GM12873 (cell line): Measurements from ENCODE around the gene ABCC9.

ENCODE experiments used
- TF ChIP-seq, protein P1 (sequence below): IDR thresholded peaks from 2 replicates; pipeline ENCODE4 v1.5.1; 2012; ENCODE audit warnings: low read depth, mild to moderate bottlenecking, moderate library complexity, low read length, control low read depth; ENCODE audit not compliant: insufficient read depth; ENCODE audit errors: missing control alignments

ABCC9 gene

DNA sequence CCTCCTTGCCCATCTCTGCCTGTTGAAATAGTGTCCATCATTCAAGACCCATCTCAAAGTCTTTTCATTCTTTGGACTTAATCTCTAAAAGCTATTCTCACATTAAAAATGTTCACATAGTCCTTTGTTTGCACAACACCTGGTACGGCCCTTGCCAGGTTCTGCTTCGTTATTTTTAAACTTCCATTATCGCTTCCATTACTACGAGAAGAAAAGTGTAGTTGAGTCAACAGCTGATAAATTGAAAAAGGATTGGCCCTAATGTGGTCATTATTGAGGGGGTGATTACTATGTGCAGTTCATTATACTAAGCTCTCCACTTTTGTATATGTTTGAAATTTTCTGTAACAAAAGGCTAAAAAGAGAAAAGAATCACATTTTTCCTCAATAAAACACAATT lies 184.5 kb downstream of the ABCC9 start:
- TF ChIP-seq, protein P1, sequence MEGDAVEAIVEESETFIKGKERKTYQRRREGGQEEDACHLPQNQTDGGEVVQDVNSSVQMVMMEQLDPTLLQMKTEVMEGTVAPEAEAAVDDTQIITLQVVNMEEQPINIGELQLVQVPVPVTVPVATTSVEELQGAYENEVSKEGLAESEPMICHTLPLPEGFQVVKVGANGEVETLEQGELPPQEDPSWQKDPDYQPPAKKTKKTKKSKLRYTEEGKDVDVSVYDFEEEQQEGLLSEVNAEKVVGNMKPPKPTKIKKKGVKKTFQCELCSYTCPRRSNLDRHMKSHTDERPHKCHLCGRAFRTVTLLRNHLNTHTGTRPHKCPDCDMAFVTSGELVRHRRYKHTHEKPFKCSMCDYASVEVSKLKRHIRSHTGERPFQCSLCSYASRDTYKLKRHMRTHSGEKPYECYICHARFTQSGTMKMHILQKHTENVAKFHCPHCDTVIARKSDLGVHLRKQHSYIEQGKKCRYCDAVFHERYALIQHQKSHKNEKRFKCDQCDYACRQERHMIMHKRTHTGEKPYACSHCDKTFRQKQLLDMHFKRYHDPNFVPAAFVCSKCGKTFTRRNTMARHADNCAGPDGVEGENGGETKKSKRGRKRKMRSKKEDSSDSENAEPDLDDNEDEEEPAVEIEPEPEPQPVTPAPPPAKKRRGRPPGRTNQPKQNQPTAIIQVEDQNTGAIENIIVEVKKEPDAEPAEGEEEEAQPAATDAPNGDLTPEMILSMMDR, result no peak

DNA sequence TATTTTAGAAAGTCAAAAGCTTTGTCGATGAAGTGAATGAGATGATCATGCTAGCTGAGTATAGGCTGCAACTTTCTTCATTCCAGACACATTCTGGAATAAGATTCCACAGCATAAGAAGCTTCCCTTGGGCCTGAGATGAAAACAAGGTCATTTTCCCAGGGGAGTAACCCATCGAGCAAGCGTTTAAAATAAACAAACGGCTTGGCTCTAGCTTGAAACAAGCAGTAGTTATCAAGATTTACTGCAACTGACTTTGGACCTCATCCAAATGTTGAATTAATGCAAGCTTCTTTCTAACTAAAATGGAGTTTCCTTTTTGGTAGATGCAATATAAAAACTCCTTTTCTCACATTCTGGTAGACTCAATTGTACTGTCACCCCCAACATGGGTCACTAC lies 189.7 kb downstream of the ABCC9 start:
- TF ChIP-seq, protein P1, result no peak
